HepG2 (cell line): ENCODE measurements around the gene TPSD1. TPM values are rescaled to one million over a fixed set of nuclear protein-coding genes. Genes with fewer than 3 reads are reported as not detected.

ENCODE experiments used
- CREB1 ChIP-seq, 2 experiments: fragments of 450-650 bp in 1 of 2; IDR thresholded peaks; 2 replicates each; pipeline ENCODE4 v1.6.1; 2016 to 2017; ENCODE audit warnings: control low read depth in 1 of 2, mild to moderate bottlenecking in 1 of 2, missing compliant biosample characterization in 1 of 2, missing genetic modification characterization in 1 of 2
- FOXO4 ChIP-seq: sonication (generic); formaldehyde crosslinking; conservative IDR thresholded peaks from 2 replicates; pipeline ENCODE4 v1.8.1; 2023; ENCODE audit warnings: missing genetic modification reagents
- HDAC6 ChIP-seq: fragments of 200-600 bp; sonication (generic); IDR thresholded peaks from 2 replicates; pipeline ENCODE4 v1.7.0; 2017; ENCODE audit warnings: mild to moderate bottlenecking, antibody characterized with exemption, low read length, low read depth
- HMG20B ChIP-seq: conservative IDR thresholded peaks from 2 replicates; pipeline ENCODE4 v1.6.1; 2016; ENCODE audit warnings: missing genetic modification reagents, missing compliant biosample characterization
- HNRNPK ChIP-seq: fragments of 200-400 bp; formaldehyde crosslinking; IDR thresholded peaks from 2 replicates; pipeline ENCODE4 v1.6.1; 2018; ENCODE audit warnings: low read length, low read depth, moderate library complexity, mild to moderate bottlenecking; ENCODE audit not compliant: poor library complexity, severe bottlenecking
- KDM6A ChIP-seq: IDR thresholded peaks from 2 replicates; pipeline ENCODE4 v1.6.1; 2016; ENCODE audit warnings: low read depth
- MED8 ChIP-seq: sonication (generic); formaldehyde crosslinking; IDR thresholded peaks from 2 replicates; pipeline ENCODE4 v1.8.1; 2023; ENCODE audit warnings: mild to moderate bottlenecking, missing genetic modification reagents; ENCODE audit not compliant: insufficient replicate concordance
- MIER3 ChIP-seq: IDR thresholded peaks from 2 replicates; pipeline ENCODE4 v1.6.1; 2016; ENCODE audit warnings: missing compliant biosample characterization, borderline replicate concordance
- NAIF1 ChIP-seq: sonication (generic); formaldehyde crosslinking; IDR thresholded peaks from 2 replicates; pipeline ENCODE4 v1.5.0; 2020; ENCODE audit warnings: mild to moderate bottlenecking, missing genetic modification reagents, borderline replicate concordance
- NPAS2 ChIP-seq: sonication (generic); formaldehyde crosslinking; IDR thresholded peaks from 2 replicates; pipeline ENCODE4 v1.8.0; 2022; ENCODE audit warnings: mild to moderate bottlenecking, missing genetic modification reagents, borderline replicate concordance
- POLR2AphosphoS5 ChIP-seq: IDR thresholded peaks from 2 replicates; pipeline ENCODE4 v1.6.1; 2012; ENCODE audit warnings: low read depth, low read length
- RAD21 ChIP-seq: fragments of 450-650 bp; formaldehyde crosslinking; IDR thresholded peaks from 2 replicates; pipeline ENCODE4 v1.5.0; 2020; ENCODE audit warnings: mild to moderate bottlenecking
- RFXANK ChIP-seq: IDR thresholded peaks from 2 replicates; pipeline ENCODE4 v1.6.1; 2016
- SIN3A ChIP-seq: IDR thresholded peaks from 2 replicates; pipeline ENCODE4 v1.6.1; 2011; ENCODE audit warnings: low read depth, mild to moderate bottlenecking, control low read depth, low read length, borderline replicate concordance
- SRSF9 ChIP-seq: fragments of 200-400 bp; formaldehyde crosslinking; IDR thresholded peaks from 2 replicates; pipeline ENCODE4 v1.6.1; 2018; ENCODE audit warnings: borderline replicate concordance, mild to moderate bottlenecking, low read depth, low read length; ENCODE audit not compliant: insufficient read depth, poor library complexity, severe bottlenecking
- USF2 ChIP-seq, 2 experiments: sonication (generic) in 1 of 2; formaldehyde crosslinking in 1 of 2; IDR thresholded peaks; 2 replicates each; pipeline versions ENCODE4 v1.5.1 to v1.6.1; 2011 to 2020; ENCODE audit warnings: borderline replicate concordance in 1 of 2, low read depth in 1 of 2, low read length in 1 of 2, mild to moderate bottlenecking in 1 of 2, missing genetic modification reagents in 1 of 2, moderate library complexity in 1 of 2
- ZNF143 ChIP-seq: sonication (generic); formaldehyde crosslinking; IDR thresholded peaks from 2 replicates; pipeline ENCODE4 v1.4.0; 2020; ENCODE audit warnings: missing genetic modification reagents
- ZNF382 ChIP-seq: sonication (generic); formaldehyde crosslinking; IDR thresholded peaks from 2 replicates; pipeline ENCODE4 v1.5.0; 2020; ENCODE audit warnings: missing genetic modification reagents, mild to moderate bottlenecking, borderline replicate concordance
- ZNF414 ChIP-seq: sonication (generic); formaldehyde crosslinking; IDR thresholded peaks from 2 replicates; pipeline ENCODE4 v1.5.0; 2020; ENCODE audit warnings: missing genetic modification reagents
- ZNF432 ChIP-seq: sonication (generic); formaldehyde crosslinking; IDR thresholded peaks from 2 replicates; pipeline ENCODE4 v1.5.0; 2020; ENCODE audit warnings: missing genetic modification reagents, mild to moderate bottlenecking, borderline replicate concordance
- ZNF451 ChIP-seq: sonication (generic); formaldehyde crosslinking; IDR thresholded peaks from 2 replicates; pipeline ENCODE4 v1.5.0; 2020; ENCODE audit warnings: mild to moderate bottlenecking, missing genetic modification reagents
- ZNF547 ChIP-seq: sonication (generic); formaldehyde crosslinking; IDR thresholded peaks from 2 replicates; pipeline ENCODE4 v1.5.1; 2020; ENCODE audit warnings: mild to moderate bottlenecking, missing genetic modification reagents
- ZNF674 ChIP-seq: sonication (generic); formaldehyde crosslinking; IDR thresholded peaks from 2 replicates; pipeline ENCODE4 v1.5.0; 2020; ENCODE audit warnings: low read depth, mild to moderate bottlenecking, missing genetic modification reagents
- ZNF747 ChIP-seq: sonication (generic); formaldehyde crosslinking; IDR thresholded peaks from 2 replicates; pipeline ENCODE4 v1.8.1; 2023; ENCODE audit warnings: missing genetic modification reagents, mild to moderate bottlenecking, borderline replicate concordance
- polyA plus RNA-seq, 8 experiments: library from polyadenylated mRNA; depleted of rRNA in 3 of 8; stranded (reverse) in 7 of 8; unstranded in 1 of 8; fragments of >200 nt; fragmentation: Illumina TruSeq in 4 of 8; extraction: Trizol in 4 of 8; gene quantifications; 2 replicates each; pipeline versions ENCODE4 v1.2.1 to v1.2.3, GENCODE V29; 2011 to 2016; ENCODE audit warnings: low read depth in 4 of 8, missing spikeins in 1 of 8, mixed read lengths in 1 of 8; ENCODE audit not compliant: insufficient read depth in 1 of 8
- total RNA-seq, 5 experiments: library from RNA; depleted of rRNA; stranded (reverse); fragments of >200 nt; fragmentation: Illumina TruSeq; extraction: Trizol; gene quantifications; 2 replicates each; pipeline ENCODE4 v1.2.3, GENCODE V29; 2016; ENCODE audit warnings: low read depth in 1 of 5

Gene TPSD1
- total and polyA plus RNA-seq, 2 of the 13 experiments (the other 11 are each of a cell fraction or from before 2014, with no cell fraction given): not detected

GRCh38 chr16:1308036-1308976 lies 52.4 kb downstream of the TPSD1 start (continued):
- TF ChIP-seq ZNF451: no peak
- TF ChIP-seq HDAC6: no peak
- no peak for TF ChIP-seq HMG20B
- no peak for TF ChIP-seq KDM6A (CRISPR knock-in tag)
- TF ChIP-seq USF2 (IDR thresholded peaks at IDR 0.05; ENCODE audit: low read depth, low read length): no peak
- TF ChIP-seq USF2 (CRISPR knock-in tag; IDR thresholded peaks at IDR 0.05; ENCODE audit: borderline replicate concordance): 0 out of 2 replicates have a peak, but pooled peaks have one; percentile 5
- no peak for TF ChIP-seq CREB1 (IDR thresholded peaks at IDR 0.05)
- no peak for TF ChIP-seq CREB1 (CRISPR knock-in tag; IDR thresholded peaks at IDR 0.05)
- TF ChIP-seq RAD21: no peak
- no peak for TF ChIP-seq ZNF143 (CRISPR knock-in tag)
- peak; percentile 46; the same call in 1 of the 2 replicates for TF ChIP-seq SIN3A
- TF ChIP-seq POLR2AphosphoS5: peak; percentile 24; the same call in 1 of the 2 replicates
- TF ChIP-seq NAIF1 (CRISPR knock-in tag): no peak
- TF ChIP-seq ZNF432: no peak
- TF ChIP-seq SRSF9: no peak
- TF ChIP-seq FOXO4 (CRISPR knock-in tag): no peak
- TF ChIP-seq ZNF747 (CRISPR knock-in tag): no peak
- TF ChIP-seq MED8: no peak
- TF ChIP-seq RFXANK (CRISPR knock-in tag): no peak
- TF ChIP-seq ZNF674 (CRISPR knock-in tag): no peak
- TF ChIP-seq HNRNPK: peak; percentile 97
- no peak for TF ChIP-seq NPAS2
- TF ChIP-seq ZNF547 (CRISPR knock-in tag): no peak
- TF ChIP-seq MIER3 (CRISPR knock-in tag): no peak
- TF ChIP-seq ZNF382 (CRISPR knock-in tag): no peak
- no peak for TF ChIP-seq ZNF414 (CRISPR knock-in tag)
